WI38 (cell line): ENCODE results near the gene XDH.

Source experiments
- H3K4me3 ChIP-seq: 2 replicates; pipeline ENCODE4 v1.5.1; 2011; ENCODE audit warnings: low read depth, mild to moderate bottlenecking, control low read depth, low read length
- CTCF ChIP-seq: IDR thresholded peaks from 2 replicates; pipeline ENCODE4 v1.5.1; 2012; ENCODE audit warnings: low read depth, mild to moderate bottlenecking, control low read depth, low read length

The XDH gene

GRCh38 chr2:31324016-31324633 is 90.4 kb downstream of the XDH start:
- no peak for TF ChIP-seq CTCF
- peak overlapping the region; percentile 37 for H3K4me3 ChIP-seq

GRCh38 chr2:31322371-31322770 is 92.2 kb downstream of the XDH start:
- no peak for TF ChIP-seq CTCF
- no peak overlapping the region for H3K4me3 ChIP-seq

- H3K4me3 ChIP-seq: no peak overlapping the region
- TF ChIP-seq CTCF: no peak
Measured at GRCh38 chr2:31319406-31320175, 95.0 kb downstream of the XDH start.

GRCh38 chr2:31318361-31319336 is 95.9 kb downstream of the XDH start:
- H3K4me3 ChIP-seq: peak overlapping the region; percentile 13

GRCh38 chr2:31317396-31317795 is 97.1 kb downstream of the XDH start:
- TF ChIP-seq CTCF: no peak
- H3K4me3 ChIP-seq: no peak overlapping the region

More at GRCh38 chr2:31318361-31319336, 95.9 kb downstream of the XDH start:
- no peak for TF ChIP-seq CTCF

- H3K4me3 ChIP-seq: no peak overlapping the region
- no peak for TF ChIP-seq CTCF
Measured at GRCh38 chr2:31314761-31315160, 99.8 kb downstream of the XDH start.

GRCh38 chr2:31312898-31313297 is 101.6 kb downstream of the XDH start:
- H3K4me3 ChIP-seq: no peak overlapping the region
- TF ChIP-seq CTCF: no peak
